Stimulated activated naive CD8-positive, alpha-beta T cell treated with anti-CD3 and anti-CD28 coated beads, Interleukin-15, amount 100 ng/mL, for 72 hours (primary cell): ENCODE results near the gene JAG1.
A peak's percentile ranks its signal among the peaks of the same experiment; 100 is the strongest.

ENCODE experiments used
- ATAC-seq: fragments of 150-1000 bp; cut with Tn5 transposase; 2 replicates; pipeline ENCODE4 v1.10.0; 2021; ENCODE audit warnings: mild to moderate bottlenecking, moderate library complexity
- DNase-seq, 2 donors: peaks; one replicate each; pipeline ENCODE4 v3.0.0; 2021 to 2022
- H3K27ac Mint-ChIP-seq, 2 donors: one replicate each; pipeline ENCODE4 v1.8.0; 2022; ENCODE audit warnings: mild to moderate bottlenecking in 2 of 2, mixed read lengths in 2 of 2, moderate library complexity in 2 of 2
- H3K27me3 Mint-ChIP-seq: one replicate; pipeline ENCODE4 v1.8.0; 2022; ENCODE audit warnings: mixed read lengths
- H3K4me1 Mint-ChIP-seq: one replicate; pipeline ENCODE4 v1.8.0; 2022; ENCODE audit warnings: mild to moderate bottlenecking, mixed read lengths
- H3K4me3 Mint-ChIP-seq, 2 donors: one replicate each; pipeline ENCODE4 v1.8.0; 2022; ENCODE audit warnings: mild to moderate bottlenecking in 2 of 2, mixed read lengths in 2 of 2, moderate library complexity in 1 of 2
- H3K9me3 Mint-ChIP-seq, 2 donors: one replicate each; pipeline ENCODE4 v1.8.0; 2022; ENCODE audit warnings: mixed read lengths in 2 of 2

Gene JAG1

GRCh38 chr20:10676518-10676917 lies 2.7 kb upstream of the JAG1 start:
- ATAC-seq: no peak
- Mint-ChIP-seq H3K4me1 (peaks cover 28% of the 10 kb centered on the region), H3K9me3 (no peaks in the 10 kb centered on the region), H3K27me3 (peaks cover 84% of the 10 kb centered on the region), H3K27ac (no peak overlapping the region), H3K4me3 (no peak overlapping the region)
- no peak for DNase-seq

DNA sequence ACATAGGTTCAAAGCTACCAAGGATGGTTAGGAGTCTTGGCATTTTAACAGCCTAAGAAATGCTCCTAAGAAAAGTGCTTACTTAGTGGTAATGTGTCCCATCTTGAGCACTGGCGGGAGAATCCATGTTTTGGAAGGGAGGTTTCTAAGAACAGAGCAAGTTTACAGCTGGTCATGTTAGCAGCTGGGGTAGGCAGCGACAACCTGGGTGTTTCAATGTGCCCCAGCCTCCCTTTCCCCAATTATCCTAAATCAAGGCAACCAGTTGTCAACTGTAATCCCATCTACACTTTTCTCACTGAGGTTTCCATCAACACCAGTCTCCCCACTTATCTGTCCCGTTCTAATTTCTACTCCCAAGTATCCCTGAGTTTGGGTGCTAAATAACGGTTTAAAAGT lies 1.6 kb upstream of the JAG1 start:
- H3K4me3 Mint-ChIP-seq: peak overlapping the region in 1 of 2 donors; percentile 64
- peaks cover 39% of the 10 kb centered on the region for H3K4me1 Mint-ChIP-seq
- no peaks in the 10 kb centered on the region for H3K9me3 Mint-ChIP-seq
- DNase-seq (no peak), ATAC-seq (no peak)
- H3K27ac Mint-ChIP-seq: no peak overlapping the region
- H3K27me3 Mint-ChIP-seq: peaks cover 85% of the 10 kb centered on the region

GRCh38 chr20:10674684-10675449 lies 1.1 kb upstream of the JAG1 start:
- DNase-seq: peak; percentile 69 to 80

GRCh38 chr20:10673176-10673841 lies 490 bp downstream of the JAG1 start:
- DNase-seq (peak; percentile 42 to 46), ATAC-seq (peak; percentile 11)
- peaks cover 40% of the 10 kb centered on the region for H3K4me1 Mint-ChIP-seq
- no peaks in the 10 kb centered on the region for H3K9me3 Mint-ChIP-seq
- peak overlapping the region; percentile 95 to 97 for H3K4me3 Mint-ChIP-seq
- H3K27me3 Mint-ChIP-seq: peaks cover 97% of the 10 kb centered on the region
- peak overlapping the region; percentile 40 to 91 for H3K27ac Mint-ChIP-seq

More at GRCh38 chr20:10674684-10675449, 1.1 kb upstream of the JAG1 start:
- Mint-ChIP-seq H3K9me3 (no peaks in the 10 kb centered on the region), H3K27me3 (peaks cover 91% of the 10 kb centered on the region), H3K4me3 (peak overlapping the region; percentile 64 to 97), H3K4me1 (peaks cover 40% of the 10 kb centered on the region), H3K27ac (no peak overlapping the region)
- peak; percentile 61 for ATAC-seq

DNA sequence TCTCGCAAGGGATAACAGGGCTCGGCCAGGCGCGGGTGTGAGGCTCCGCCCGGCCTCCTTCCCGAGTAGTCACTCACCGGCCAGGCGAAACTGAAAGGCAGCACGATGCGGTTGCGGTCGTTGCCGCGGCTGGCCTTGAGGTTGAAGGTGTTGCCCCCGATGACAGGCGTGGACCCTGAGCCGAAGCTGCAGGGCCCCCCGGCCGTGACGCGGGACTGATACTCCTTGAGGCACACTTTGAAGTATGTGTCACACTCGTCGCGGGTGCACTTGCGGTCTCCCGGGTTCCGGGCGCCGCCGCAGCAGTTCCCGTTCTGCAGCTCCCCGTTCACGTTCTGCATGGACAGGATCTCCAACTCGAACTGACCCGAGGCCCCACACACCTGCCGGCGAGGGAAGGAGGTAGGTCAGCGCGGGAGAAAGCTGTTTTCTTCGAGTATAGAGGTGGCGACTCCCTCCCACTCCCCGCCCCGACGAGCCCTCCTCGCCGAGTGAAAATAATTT lies 1.1 kb downstream of the JAG1 start:
- peak; percentile 66 to 83 for DNase-seq
- peak overlapping the region; percentile 65 to 91 for H3K27ac Mint-ChIP-seq
- H3K27me3 Mint-ChIP-seq: peaks cover 91% of the 10 kb centered on the region
- H3K4me3 Mint-ChIP-seq: peak overlapping the region; percentile 83 to 95
- H3K9me3 Mint-ChIP-seq: no peaks in the 10 kb centered on the region
- H3K4me1 Mint-ChIP-seq: peaks cover 40% of the 10 kb centered on the region
- peak; percentile 46 for ATAC-seq

DNA sequence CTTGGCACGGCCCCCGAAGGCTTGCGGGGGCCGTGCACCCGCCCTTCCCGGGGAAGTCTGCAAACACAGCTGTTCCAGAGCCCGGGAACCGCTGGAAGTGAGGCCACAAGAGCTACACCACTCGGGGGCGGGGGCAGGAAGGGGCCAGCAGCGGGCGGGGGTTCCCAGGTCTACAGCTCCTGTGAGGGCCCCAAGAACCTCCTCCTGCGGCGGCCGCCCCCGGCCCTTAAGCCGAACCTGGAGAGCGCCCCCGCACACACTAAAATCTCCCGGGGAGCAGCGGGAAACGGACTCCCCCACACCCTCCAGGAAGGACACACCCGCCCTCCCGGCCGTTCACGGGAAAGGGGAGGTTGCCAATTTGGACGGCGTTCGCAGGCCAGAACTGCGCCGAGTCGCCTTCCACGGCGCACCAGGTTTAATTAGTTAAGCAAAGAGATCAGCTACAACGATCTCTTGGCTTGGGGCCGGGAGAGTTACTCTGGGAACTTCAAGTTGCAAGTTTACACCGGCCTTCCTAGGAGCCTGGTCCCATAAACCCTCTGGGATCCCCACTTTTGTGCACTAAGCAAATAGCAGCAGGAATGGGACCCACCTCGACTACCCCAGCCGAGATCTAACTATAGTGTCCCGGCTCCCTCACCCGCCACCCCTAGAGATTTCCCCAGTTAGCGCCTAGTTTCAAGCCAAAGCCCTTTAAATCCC lies 1.7 kb downstream of the JAG1 start:
- DNase-seq (peak; percentile 18 to 43), ATAC-seq (peak; percentile 16)
- H3K27ac Mint-ChIP-seq: peak overlapping the region in 1 of 2 donors; percentile 91
- H3K9me3 Mint-ChIP-seq: no peaks in the 10 kb centered on the region
- peak overlapping the region; percentile 83 to 95 for H3K4me3 Mint-ChIP-seq
- H3K4me1 Mint-ChIP-seq: peaks cover 40% of the 10 kb centered on the region
- peaks cover 85% of the 10 kb centered on the region for H3K27me3 Mint-ChIP-seq

GRCh38 chr20:10671221-10671918 lies 2.4 kb downstream of the JAG1 start:
- Mint-ChIP-seq H3K27ac (no peak overlapping the region), H3K4me1 (peaks cover 40% of the 10 kb centered on the region), H3K9me3 (no peaks in the 10 kb centered on the region), H3K4me3 (peak overlapping the region; percentile 83 to 95), H3K27me3 (peaks cover 79% of the 10 kb centered on the region)
- ATAC-seq (peak; percentile 49), DNase-seq (peak; percentile 51 to 70)

GRCh38 chr20:10670501-10671220 lies 3.1 kb downstream of the JAG1 start:
- ATAC-seq (no peak), DNase-seq (no peak)
- peak overlapping the region in 1 of 2 donors; percentile 10 for H3K4me3 Mint-ChIP-seq
- no peaks in the 10 kb centered on the region for H3K9me3 Mint-ChIP-seq
- H3K4me1 Mint-ChIP-seq: peaks cover 40% of the 10 kb centered on the region
- H3K27ac Mint-ChIP-seq: no peak overlapping the region
- peaks cover 79% of the 10 kb centered on the region for H3K27me3 Mint-ChIP-seq

DNA sequence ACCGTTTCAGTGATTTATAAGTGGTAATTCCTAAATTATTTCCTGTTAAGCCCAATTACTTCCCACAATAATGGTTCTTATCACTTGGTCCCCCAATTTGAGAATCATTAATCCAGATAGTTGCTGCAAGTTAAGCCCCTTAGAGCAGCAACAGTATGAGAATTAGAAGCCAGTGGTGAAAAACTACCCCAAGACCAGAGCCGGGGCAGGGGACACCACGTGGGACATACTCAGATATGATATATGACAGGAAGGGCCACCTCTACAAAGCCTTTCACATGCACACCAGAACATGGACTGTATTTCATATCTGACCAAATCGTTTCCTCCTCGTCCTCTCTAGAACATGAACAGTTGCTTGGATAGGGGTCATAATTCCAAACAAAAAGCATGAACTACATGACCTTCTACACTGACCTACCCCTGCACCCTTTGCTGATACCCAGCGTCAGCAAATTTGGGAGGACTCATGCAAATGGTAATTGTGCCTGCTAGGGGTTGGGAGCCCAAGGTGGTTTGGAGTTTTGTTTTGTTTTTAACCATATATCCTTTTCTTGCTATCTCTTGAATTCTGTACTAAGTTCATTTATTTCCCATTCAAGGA lies 3.9 kb downstream of the JAG1 start:
- no peak overlapping the region for H3K4me3 Mint-ChIP-seq
- peaks cover 74% of the 10 kb centered on the region for H3K27me3 Mint-ChIP-seq
- H3K4me1 Mint-ChIP-seq: peaks cover 37% of the 10 kb centered on the region
- H3K9me3 Mint-ChIP-seq: no peaks in the 10 kb centered on the region
- H3K27ac Mint-ChIP-seq: no peak overlapping the region
- no peak for ATAC-seq
- DNase-seq: no peak

DNA sequence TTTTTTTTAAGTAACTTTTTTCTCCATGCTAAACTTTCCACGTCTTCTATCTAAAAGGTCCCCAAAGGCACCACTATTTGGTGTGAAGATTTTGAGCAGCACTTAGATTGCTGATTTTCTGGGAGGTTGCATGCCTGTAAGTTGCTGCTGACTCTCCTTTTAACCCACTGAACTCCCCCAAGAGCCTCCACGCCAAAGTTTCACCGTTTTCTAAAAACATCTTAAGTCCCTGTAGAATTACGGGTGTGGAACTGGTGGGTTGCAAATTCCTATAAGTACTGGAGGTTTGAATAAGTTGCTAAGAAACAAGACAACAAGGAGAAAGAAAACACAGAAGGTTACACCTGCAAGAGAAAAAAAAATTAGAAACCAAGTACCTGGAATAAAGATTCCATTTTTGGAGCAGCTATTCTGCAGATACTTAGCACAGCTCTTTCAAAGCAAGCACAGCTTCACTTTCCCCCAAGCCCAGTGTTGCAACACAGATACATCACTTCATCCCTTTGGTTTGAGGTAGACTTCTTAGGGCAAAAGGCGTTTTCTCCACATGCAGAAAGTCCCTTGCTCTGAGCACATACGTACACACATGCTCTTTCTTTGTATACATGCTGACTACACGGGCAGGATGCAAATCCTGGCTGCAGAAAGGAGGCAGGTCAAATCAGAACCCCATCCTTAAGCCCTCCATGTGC lies 5.0 kb downstream of the JAG1 start:
- Mint-ChIP-seq H3K27me3 (peaks cover 76% of the 10 kb centered on the region), H3K4me3 (no peak overlapping the region), H3K27ac (no peak overlapping the region), H3K4me1 (peaks cover 31% of the 10 kb centered on the region), H3K9me3 (no peaks in the 10 kb centered on the region)
- ATAC-seq (no peak), DNase-seq (no peak)

GRCh38 chr20:10667560-10668167 lies 6.1 kb downstream of the JAG1 start:
- Mint-ChIP-seq H3K4me3 (no peak overlapping the region), H3K27me3 (peaks cover 77% of the 10 kb centered on the region), H3K27ac (no peak overlapping the region), H3K4me1 (peaks cover 24% of the 10 kb centered on the region), H3K9me3 (no peaks in the 10 kb centered on the region)
- ATAC-seq (no peak), DNase-seq (no peak)

GRCh38 chr20:10667077-10667401 lies 6.8 kb downstream of the JAG1 start:
- H3K4me3 Mint-ChIP-seq: no peak overlapping the region
- H3K4me1 Mint-ChIP-seq: peaks cover 17% of the 10 kb centered on the region
- no peak overlapping the region for H3K27ac Mint-ChIP-seq
- no peak for DNase-seq
- peaks cover 77% of the 10 kb centered on the region for H3K27me3 Mint-ChIP-seq
- H3K9me3 Mint-ChIP-seq: no peaks in the 10 kb centered on the region
- ATAC-seq: no peak

DNA sequence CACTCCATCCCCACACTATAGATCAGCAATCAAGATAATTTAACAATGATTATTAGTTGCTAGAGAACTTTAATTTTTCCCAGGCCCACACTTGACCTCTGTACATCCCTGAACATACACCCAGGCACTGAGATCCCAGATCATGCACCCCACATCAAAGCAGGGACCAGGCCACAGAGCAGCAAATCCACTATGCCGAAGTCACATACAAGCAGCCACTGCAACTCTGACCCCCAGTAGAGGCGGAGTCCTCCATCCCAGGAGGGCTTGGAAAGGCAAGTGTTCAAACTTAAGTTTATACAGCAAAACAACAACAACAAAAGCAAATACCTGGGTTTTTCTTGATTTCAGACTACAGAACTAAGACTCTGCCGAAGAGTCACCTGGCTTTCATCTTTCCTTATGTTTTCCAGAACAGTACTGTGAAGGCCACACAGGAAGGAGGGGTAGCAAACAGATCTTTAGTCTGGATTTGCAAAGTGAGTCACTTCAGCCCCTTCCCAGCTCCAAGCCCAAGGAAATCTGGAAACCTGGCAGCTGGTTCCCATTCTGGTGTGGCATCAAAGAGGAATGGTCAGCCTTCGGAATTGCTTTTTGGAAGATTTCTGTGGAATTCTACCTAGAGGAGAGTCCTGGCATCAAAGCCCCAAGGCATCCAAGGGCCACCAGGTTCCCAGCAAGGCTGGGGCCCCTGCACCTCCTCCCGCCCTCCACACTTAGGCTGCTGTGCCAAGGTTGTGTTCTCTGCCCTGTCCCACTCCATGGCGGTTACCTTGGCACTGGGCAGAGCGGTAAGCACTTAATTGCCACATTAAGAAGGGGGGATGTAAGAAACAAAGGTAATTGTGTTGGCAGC lies 7.3 kb downstream of the JAG1 start:
- peaks cover 12% of the 10 kb centered on the region for H3K4me1 Mint-ChIP-seq
- H3K9me3 Mint-ChIP-seq: no peaks in the 10 kb centered on the region
- DNase-seq: no peak
- ATAC-seq: no peak
- H3K4me3 Mint-ChIP-seq: no peak overlapping the region
- H3K27me3 Mint-ChIP-seq: peaks cover 77% of the 10 kb centered on the region
- no peak overlapping the region for H3K27ac Mint-ChIP-seq
